ENCODE results near the gene MFAP2. TPM values are rescaled to one million over a fixed set of nuclear protein-coding genes. Genes with fewer than 3 reads are reported as not detected.

The MFAP2 gene
- total and polyA plus RNA-seq, 2 of the 8 experiments (the other 6 are each of a cell fraction or from before 2014, with no cell fraction given), result 172 to 326 TPM

DNA sequence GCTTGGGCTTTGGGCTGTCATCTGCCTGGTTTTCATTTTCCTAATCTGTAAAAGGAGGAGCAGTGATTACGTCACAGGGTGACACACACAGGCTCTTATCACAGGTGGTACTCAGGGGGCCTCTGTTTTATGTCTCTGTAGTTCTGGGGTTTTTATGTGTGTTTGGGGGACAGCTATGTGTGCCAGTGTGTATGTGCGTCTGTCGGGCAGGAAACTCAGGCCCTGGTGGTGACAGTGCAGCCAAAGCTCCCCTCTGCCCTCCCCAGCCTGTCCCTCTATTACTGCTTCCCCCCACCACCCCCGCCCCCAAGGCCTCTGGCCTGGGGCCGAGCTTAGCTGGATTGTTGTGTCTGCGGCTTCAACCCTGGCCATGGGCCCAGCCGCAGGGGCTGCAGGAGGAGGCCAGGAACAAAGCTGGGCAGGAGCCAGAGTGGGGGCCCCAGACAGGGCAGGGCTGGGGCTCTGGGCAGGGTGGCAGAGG lies 13.3 kb downstream of the MFAP2 start:
- Histone ChIP-seq H4K5ac (ENCODE audit: insufficient read length, low read depth, low read length) (no peak overlapping the region), H3K23ac (ENCODE audit: insufficient read length) (no peak overlapping the region), H3K27me3 (replicated peaks in 1 of 4; ENCODE audit: control insufficient read depth in 3 of 4, extremely low read depth in 1 of 4, insufficient read depth in 3 of 4, low read length in 3 of 4) (no peaks in the 10 kb centered on the region), H4K8ac (ENCODE audit: extremely low read depth, insufficient read depth, low read length) (no peak overlapping the region), H3K79me2 (ENCODE audit: control insufficient read depth in 1 of 2, insufficient read depth in 2 of 2, low read length in 2 of 2) (no peaks in the 10 kb centered on the region), H3K79me1 (ENCODE audit: low read depth, low read length) (no peaks in the 10 kb centered on the region), H3K14ac (ENCODE audit: insufficient read length) (no peak overlapping the region), H3K36me3 (ENCODE audit: control insufficient read depth in 2 of 4, insufficient read depth in 4 of 4, low read length in 3 of 4) (peaks cover 3 to 35% (median 16%) of the 10 kb centered on the region in 4 experiments; a peak in 6 of 8 replicates), H4K20me1 (replicated peaks in 1 of 2; ENCODE audit: control insufficient read depth in 1 of 2, insufficient read depth in 2 of 2, low read length in 2 of 2) (peaks cover 8 to 11% of the 10 kb centered on the region in 2 experiments), H2BK120ac (replicated peaks; ENCODE audit: low read depth, low read length) (no peak overlapping the region), H2AK5ac (ENCODE audit: low read depth, low read length) (no peak overlapping the region), H3K56ac (replicated peaks; ENCODE audit: insufficient read length, low read depth, low read length) (no peak overlapping the region), H3K4me3 (ENCODE audit: extremely low read depth in 1 of 4, insufficient read depth in 2 of 4, low read depth in 3 of 4, low read length in 4 of 4) (no peak overlapping the region), H3K4me2 (ENCODE audit: insufficient read depth in 1 of 2, low read depth in 2 of 2, low read length in 2 of 2) (no peak overlapping the region), H2BK5ac (ENCODE audit: low read depth, low read length) (no peak overlapping the region), H3K9me3 (ENCODE audit: insufficient read depth in 2 of 2, low read depth in 1 of 2, low read length in 1 of 2) (no peaks in the 10 kb centered on the region), H2AFZ (ENCODE audit: low read length) (no peak overlapping the region), H3K27ac (ENCODE audit: low read depth, low read length) (no peak overlapping the region), H3K4ac (replicated peaks; ENCODE audit: insufficient read length, low read depth, low read length) (no peak overlapping the region), H3K18ac (ENCODE audit: extremely low read depth, low read length) (no peak overlapping the region), H3K4me1 (replicated peaks in 1 of 4; ENCODE audit: control insufficient read depth in 3 of 4, insufficient read depth in 4 of 4, low read length in 3 of 4) (peaks cover 0 to 10% (median 6%) of the 10 kb centered on the region in 4 experiments; a peak in 6 of 7 replicates), H2BK15ac (ENCODE audit: low read length) (no peak overlapping the region), H2BK20ac (ENCODE audit: low read length) (no peak overlapping the region), H2BK12ac (ENCODE audit: low read depth, low read length) (no peak overlapping the region), H3K9ac (replicated peaks in 1 of 4; ENCODE audit: extremely low read depth in 1 of 4, low read depth in 3 of 4, low read length in 3 of 4) (no peak overlapping the region), H4K91ac (replicated peaks; ENCODE audit: insufficient read length, low read length) (no peak overlapping the region), H3K23me2 (ENCODE audit: low read depth, low read length) (peaks cover 3% of the 10 kb centered on the region; the same call in 1 of the 2 replicates)
- TF ChIP-seq BRCA1 (IDR thresholded peaks at IDR 0.05; ENCODE audit: low read depth, low read length) (no peak), RAD21 (IDR thresholded peaks at IDR 0.05 in 1 of 2, conservative IDR thresholded peaks at IDR 0.05 in 1 of 2; ENCODE audit: low read depth in 2 of 2, low read length in 2 of 2) (no peak), ASH2L (IDR thresholded peaks at IDR 0.05; ENCODE audit: low read length) (no peak), GABPA (IDR thresholded peaks at IDR 0.05; ENCODE audit: borderline replicate concordance, insufficient read depth, low read length) (no peak), NRF1 (IDR thresholded peaks at IDR 0.05; ENCODE audit: low read depth, low read length) (no peak), GTF2F1 (IDR thresholded peaks at IDR 0.05; ENCODE audit: borderline replicate concordance, low read depth, low read length) (no peak)
- ChIA-PET POLR2A (ENCODE audit: partially characterized antibody) (interaction anchor here (1.3 to 9.5 kb wide), 4 partner anchors 8 to 53 kb away, joined by 3 to 92 read pairs (median 4); partner anchors contain the start of gene MFAP2), CTCF (ENCODE audit: partially characterized antibody) (interaction anchor here (0.8 to 14.3 kb wide), 8 partner anchors 8 to 346 kb away, joined by 3 to 267 read pairs (median 8); partner anchors contain the start of gene MFAP2)
- no peak for FAIRE-seq
- WGBS, 2 experiments (ENCODE audit: extremely low coverage in 1 of 2, insufficient coverage in 1 of 2, insufficient read length in 1 of 2, insufficient replicate concordance in 2 of 2, low coverage in 1 of 2, low lambda C conversion rate in 2 of 2, missing lambda C conversion rate in 1 of 2), result 75% methylated on average over 4 of the region's 7 CpGs; no CpG with 5 or more reads in 1 of the 2 experiments
- DNase-seq (ENCODE audit: low read depth in 1 of 2, low spot score in 2 of 2), result no peak
